ENCODE data around the gene PNPO.
"Not testable (repeated sequence)": the region's sequence is repeated elsewhere in the genome, so short reads cannot be mapped to it uniquely, and the experiment has no call there.

PNPO gene

DNA sequence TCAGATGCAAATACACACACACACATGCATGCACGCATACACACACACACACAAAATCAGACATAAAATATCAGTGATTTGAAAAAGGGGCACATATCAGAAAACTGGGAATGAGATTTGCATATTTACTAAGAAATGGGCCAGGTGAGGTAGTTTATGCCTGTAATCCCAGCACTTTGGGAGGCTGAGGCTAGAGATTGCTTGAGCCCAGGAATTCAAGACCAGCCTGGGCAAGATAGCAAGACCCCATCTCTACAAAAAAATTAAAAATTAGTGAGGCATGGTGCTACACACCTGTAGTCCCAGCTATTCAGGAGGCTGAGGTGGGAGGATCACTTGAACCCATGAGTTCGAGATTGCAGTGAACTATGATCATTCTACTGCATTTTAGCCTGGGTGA, 22.4 kb upstream of the PNPO start:
- DNase-seq: no peak

DNA sequence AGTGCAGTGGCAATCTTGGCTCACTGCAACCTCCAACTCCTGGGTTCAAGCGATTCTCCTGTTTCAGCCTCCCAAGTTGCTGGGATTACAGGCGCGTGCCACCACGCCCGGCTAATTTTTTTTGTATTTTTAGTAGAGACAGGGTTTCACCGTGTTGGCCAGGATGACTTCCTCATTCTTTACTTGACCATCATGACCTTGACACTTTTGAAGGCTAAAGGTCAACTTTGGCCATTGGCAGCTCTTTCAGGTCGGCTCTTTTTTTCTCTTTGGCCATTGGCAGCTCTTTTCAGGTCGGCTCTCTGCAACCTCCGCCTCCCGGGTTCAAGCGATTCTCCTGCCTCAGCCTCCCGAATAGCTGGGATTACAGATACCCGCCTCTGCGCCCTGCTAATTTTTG, 21.5 kb upstream of the PNPO start:
- DNase-seq: not testable (repeated sequence)

DNA sequence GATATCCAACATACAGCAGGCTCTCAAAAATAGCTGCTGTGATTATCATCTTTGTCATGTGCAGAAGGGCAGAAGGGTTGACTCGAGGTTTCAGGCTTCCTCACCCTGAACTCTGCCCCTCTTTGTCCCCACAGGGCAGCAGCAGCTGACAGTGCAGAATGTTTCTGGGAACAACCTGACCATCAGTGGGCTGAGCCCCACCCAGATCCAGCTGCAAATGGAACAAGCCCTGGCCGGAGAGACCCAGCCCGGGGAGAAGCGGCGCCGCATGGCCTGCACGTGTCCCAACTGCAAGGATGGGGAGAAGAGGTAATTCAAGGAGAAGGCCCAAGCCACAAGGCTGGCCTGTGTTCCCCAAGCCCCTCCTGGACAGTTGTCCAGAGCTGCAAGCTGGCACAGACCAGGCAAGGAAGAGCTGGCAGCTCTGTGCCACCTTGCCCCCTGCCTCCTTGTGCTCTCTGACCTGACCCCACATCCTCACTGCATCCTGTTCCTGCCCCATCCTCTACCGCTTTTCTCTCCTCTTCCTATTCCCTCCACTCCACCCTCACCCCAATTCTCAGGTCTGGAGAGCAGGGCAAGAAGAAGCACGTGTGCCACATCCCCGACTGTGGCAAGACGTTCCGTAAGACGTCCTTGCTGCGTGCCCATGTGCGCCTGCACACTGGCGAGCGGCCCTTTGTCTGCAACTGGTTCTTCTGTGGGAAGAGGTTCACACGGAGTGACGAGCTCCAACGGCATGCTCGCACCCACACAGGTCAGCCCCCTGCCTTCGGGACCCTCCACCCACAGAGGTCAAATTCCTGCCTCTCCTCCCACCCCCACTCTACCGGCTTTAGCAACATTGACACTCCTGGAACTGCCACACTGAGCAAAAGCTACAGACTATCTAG, 16.3 kb upstream of the PNPO start:
- no peak for DNase-seq

DNA sequence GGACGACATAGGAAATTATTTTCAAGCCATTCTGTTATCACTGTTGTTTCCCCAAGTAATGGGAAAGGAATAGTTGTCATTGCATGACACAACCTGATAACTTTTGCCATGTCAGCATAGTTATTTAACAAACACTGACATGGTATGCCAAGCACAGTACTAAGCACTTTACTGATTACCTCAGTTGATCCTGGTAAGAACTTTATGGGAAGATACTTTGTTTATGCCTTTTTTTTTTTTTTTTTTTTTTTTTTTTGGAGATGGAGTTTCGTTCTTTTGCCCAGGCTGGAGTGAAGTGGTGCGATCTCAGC, 15.7 kb upstream of the PNPO start:
- no peak for DNase-seq

DNA sequence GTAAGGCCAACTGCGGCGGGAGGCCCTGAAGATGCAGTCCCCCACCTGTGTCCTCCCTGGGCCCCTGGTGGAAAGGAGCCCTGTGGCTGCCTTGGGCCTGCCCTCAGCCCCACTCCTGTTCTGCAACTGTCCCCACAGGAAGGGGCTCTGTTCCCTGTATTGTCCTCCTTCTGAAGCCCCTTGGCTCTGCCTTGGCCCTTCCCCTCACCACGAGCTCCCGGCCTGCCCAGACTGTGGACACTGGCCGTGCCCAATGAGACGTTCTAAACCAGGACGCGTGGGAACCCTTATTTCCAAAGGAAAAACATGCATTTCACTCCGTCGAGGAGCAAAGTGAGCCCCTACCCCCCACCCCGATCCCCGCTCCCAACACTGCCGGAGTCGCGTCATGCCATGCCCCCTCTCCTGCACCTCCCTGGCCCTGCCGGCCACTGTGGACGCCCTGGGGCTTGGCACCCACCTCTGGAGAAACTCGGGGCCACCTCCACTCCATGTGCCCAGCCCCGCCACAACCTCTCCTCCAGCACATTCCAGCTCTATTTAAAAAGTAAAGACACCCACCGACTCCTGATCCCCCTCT, 13.5 kb upstream of the PNPO start:
- no peak for DNase-seq

DNA sequence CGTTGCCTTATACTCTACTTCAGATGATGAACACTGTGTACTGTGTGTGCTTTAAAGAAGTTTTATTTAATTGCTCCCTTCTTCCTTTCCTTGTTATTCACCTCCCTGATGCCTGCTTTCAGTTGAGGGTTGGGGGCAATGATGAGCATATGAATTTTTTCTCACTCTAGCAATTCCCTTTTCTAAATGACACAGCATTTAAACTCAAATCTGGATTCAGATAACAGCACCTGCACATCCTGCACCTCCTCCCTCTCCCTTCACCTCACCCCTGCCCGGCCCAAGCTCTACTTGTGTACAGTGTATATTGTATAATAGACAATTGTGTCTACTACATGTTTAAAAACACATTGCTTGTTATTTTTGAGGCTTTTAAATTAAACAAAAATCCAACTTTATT, 13.0 kb upstream of the PNPO start:
- DNase-seq: peak; percentile 75

DNA sequence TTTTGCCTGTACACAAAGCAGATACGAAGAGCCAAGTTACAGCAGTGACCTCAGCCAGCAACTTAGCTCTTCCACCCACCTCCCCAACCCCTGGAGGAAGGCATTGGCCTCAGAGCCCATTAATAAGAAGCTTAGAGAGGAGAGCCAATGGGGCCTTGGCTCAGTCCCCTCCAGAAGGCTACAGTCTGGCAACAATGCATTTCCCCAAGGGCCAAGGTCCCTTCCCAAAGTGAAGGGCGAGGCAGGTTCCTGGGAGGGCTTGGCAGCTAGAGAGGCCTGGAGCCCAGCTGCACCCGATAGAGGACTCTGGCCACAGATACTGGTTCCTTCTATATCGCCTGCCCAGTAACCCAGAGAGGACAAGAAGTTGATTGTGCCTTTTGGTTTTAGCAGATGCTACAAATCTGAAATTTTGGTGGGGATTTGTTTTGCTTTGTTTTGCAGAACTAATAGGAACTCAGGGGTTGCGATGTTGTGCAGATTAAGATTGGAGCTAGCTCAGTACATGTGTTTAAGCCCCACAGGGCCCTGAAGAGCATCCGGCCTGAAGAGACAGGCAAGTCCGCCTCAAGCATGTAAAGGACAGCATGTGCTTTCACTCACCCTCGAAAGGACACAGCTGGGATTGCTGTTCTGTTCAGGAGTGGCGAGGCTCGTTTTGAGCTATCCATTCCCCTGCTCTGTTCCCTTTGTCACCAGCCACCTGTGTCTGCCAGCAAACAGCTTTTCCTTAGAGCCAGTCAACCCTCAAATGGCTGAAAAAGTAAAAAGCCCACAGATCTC, 12.0 kb upstream of the PNPO start:
- no peak for DNase-seq

DNA sequence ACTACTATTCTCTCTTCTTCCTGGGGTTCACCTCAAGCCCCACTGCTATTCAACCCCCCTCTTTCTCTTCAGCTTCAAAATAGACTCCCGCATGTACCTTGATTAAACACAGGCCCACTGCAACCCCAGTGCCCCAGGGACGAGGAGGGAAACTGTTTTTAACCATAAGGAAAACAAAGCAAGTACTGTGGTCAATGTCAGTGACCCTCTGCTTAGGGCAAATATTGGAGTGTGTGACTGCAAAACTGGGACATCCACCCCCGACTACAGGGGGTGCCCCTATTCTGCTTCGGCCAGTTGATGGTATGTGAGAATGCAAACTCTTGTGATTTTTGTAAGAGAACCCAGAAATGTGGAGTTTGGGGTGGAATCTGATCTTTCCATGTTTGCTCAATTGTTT, 9.5 kb upstream of the PNPO start:
- no peak for DNase-seq

DNA sequence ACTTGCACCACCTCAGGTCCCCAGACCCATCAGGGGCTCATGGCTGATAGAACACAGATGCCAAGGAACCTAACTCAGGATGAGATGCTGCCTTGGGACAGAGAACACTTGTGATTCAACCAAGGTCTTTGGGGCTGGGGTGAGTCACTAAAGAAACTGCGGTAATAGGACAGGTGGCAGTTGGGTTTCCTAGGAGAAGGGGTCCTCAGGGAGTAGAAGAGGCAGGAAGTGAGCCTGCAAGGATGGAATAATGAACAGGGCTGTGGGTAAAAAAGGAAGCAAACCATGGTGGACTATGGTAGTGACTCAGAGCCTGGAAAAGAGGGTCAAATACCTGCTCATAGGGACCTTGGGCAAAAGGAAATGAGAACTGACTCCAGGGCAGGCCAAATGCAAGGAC, 6.5 kb upstream of the PNPO start:
- no peak for DNase-seq

DNA sequence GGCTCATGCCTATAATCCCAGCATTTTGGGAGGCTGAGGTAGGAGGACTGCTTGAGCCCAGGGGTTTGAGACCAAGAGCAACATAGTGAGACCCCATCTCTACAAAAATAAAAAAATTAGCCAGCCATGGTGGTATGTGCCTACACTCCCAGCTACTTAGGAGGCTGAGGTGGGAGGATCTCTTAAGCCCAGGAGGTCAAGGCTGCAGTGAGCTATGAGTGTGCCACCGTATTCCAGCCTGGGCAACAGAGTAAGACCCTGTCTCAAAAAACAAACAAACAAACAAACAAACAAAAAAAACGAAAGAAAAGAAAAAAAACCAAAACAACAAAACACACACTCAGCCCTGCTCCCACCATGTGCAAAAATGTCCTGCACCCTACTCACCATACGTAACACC, 5.9 kb upstream of the PNPO start:
- DNase-seq: not testable (repeated sequence)

DNA sequence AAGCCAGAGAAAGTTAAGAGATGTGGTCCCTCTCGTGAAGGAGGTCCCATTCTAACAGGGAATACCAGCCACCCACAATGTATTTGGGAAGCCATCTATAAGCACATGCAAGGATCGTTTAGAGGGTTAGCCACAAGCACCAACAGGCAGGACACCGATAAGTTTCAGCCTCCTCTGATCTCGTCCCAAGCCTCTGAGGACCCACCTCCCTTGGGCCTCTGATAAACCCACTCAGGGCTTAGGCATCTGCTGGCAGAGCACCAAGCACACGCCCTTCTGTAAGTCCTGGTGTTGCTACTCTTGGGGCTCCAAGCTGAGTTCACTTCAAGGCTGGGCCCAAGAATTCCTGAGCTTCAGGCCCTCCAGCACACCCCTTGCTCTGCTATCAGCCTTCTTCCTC, 5.4 kb upstream of the PNPO start:
- DNase-seq: peak; percentile 77

DNA sequence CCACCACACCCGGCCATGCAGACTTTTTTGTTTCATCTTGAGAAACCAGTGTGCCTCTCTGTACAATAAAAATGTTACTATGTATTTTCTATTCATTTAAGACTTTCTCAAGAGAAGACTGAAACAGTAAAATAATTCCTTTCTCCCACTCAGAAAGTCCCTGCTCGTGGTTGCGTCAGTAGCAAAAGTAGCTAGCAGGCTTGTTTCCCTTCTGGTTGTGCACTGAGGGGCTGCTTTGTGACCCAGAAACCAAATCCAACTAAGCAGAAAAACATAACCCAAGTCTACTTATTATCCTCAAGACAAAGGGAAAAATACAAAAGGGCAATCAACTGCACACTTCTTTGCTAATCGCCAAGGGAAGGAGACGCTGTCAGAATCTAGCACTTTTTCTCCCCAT, 3.4 kb upstream of the PNPO start:
- DNase-seq: no peak

DNA sequence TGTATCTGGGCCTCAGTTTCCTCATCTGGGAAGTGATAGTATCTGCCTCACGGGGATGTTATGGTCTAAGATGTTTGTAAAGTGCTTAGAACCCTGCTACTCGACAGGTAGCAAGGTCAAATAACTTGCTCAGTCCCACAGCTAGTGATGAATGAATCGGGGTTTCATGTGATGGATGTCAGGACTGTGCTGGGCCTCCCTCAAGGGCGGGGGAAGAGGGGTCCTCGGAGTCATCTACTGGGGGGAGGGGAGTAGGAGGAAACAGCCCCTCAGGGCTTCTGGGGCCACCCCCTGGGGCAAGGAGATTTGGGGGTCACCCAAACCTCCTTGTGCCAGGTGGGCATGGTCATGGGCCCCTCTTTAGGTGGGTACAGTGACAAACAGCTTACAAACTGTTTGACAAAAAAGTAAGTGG, 732 bp downstream of the PNPO start:
- DNase-seq: no peak

DNA sequence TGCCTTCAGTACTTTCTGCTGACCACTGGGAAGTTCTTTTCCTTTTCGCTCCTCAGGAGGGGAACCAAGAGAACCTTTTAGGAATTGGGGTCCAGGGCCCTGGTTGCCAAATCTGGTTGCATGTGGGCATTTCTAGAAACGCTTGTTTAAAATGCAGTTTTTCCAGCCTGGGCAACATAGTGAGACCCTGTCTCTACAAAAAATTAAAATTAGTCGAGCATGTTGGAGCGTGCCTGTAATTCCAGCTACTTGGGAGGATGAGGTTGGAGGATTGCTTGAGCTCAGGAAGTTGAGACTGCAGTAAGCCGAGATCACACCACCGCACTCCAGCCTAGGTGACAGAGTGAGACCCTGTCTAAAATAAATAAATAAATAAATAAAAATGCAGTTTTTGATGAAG, 1.2 kb downstream of the PNPO start:
- DNase-seq: no peak

DNA sequence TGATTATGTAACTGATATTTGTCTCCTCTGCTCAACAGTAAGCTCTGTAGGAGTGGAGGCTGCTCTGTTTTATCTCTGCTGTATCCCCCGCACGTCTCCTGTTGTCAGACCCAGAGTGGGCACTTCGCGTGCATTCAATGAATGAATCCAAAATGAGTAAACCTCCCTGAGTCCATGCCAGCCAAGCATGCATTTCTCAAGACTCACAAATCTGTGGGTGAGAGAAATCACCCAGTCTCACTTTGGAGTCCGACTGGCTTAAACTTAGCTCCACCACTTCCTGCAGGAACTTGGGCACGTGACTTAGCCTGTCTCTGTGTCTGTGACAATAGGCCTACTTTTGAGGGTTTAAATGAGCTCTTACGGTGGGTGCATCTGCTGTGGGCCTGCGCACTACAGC, 3.7 kb downstream of the PNPO start:
- no peak for DNase-seq

DNA sequence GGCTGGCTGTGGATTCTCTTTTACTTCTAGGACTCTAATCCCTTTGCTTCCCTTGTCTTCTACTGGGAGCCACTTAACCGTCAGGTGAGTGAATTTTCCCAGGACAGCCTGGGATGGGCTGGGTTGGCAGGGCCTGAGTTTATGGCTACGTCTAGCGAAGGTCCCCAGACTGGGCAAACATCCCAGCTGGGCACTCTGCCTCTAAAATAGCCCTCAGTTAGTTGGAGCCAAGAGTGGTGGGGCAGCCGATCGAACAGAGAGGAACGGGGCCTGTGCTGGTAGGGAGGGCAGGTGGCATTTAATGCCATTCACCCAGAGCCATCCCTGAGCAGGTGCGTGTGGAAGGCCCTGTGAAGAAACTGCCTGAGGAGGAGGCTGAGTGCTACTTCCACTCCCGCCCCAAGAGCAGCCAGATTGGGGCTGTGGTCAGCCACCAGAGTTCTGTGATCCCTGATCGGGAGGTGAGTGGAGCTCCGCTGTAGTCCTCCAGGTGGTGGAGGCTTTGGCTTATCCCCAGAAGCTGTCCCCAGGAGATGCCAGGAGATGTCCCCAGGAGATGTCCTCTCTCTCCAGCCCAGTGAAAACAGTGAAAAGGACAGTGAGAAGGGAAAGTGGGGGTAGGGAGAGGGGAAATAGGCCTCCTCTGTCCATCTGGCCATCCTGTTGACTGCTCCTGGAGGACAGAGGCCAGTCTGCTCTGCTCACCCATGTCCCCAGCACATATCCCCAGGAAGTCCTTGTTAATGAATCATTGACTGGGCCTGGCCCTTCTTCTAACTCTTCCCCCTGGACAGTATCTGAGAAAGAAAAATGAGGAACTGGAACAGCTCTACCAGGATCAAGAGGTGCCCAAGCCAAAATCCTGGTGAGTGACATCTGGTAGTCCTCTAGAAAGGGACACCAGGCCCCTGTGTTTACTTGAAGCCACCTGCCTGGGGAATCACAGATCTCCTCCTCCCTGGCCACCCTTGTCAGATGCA, 4.4 kb downstream of the PNPO start:
- DNase-seq: no peak

DNA sequence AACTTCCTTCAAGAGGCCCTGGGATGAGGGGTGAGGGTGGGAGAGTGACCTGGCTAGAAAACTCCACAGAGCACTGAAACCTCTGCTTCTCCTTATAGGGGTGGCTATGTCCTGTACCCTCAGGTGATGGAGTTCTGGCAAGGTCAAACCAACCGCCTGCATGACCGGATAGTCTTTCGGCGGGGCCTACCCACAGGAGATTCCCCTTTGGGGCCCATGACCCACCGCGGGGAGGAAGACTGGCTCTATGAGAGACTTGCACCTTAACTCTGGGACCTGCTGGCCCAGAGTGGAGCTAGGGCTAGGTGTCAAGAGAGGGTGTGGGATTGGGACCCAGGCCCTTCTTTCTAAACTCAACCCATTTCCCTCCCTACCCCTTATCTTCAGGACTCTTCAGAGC, 5.1 kb downstream of the PNPO start:
- DNase-seq: no peak

DNA sequence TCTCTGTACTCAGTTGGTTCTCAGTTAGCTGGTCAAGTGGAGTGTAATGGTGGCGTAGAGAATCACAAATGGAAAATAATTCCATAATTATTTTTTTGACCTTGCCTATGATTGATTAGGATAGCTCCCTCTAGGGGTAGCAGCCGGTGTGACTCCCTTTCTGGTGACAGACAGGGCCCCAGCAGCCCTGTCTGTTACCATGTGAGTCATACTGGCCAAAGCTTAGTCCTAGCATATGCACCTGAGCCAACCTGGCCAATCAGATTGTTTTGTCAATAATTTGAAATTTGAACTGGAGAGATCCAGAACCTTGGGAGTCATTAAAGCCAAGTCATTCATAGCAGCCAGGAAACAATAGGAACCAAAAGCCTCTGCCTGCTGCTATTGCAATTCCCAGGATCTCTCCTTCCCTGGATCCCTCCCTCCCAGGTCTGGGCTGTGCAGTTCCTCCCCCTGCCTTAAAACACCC, 5.6 kb downstream of the PNPO start:
- peak; percentile 88 for DNase-seq

DNA sequence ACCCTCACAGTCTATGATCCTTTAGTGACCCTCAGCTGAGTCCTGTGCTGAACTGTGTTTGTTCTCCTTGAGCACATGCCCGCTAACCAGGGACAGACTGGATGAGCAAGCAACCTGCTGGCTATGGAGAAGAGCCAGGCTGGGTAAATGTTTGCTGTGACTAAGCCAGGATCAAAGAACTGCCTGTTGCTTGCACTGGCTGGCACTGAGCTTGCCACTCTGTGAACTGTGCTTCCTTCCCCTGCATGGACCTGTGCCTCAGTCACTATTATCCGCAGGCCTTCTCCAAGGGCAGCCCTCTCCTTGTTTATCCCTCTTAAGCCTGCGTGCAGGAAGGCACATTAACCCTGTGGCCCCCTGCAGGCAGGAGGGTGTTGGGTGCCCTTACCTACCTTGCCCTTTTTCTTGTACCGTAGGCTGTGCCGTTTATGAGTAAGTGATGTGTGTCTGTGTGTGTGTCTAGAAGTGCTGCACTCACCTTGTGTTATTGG, 7.4 kb downstream of the PNPO start:
- DNase-seq: no peak

DNA sequence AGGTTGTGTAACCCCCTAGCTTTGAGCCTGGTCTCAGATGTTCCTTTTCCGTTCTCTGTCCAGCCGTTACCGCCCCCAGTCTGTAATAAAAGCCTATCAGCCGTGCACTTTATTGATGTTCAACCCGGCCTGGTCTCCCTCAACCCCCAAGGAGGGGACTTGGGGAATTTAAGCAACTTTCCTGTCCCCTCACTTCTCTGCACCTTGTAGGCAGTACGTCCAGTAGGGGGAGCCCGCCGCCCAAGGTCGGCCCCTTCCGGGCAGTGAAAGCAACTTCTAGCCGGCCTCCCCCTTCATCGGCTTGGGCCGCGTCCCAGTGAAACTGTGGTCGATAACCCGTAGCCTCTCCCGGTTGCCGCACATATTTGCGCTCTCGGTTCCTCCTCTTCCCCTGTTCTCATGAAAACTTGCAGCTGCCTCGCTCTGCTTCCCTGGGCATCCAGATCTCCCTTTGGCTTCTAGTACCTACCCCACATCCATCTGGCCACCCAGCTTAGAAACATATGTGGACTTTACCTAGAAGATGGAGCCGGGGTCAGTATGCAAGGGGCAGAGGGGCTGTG, 7.9 kb downstream of the PNPO start:
- DNase-seq: peak; percentile 91

DNA sequence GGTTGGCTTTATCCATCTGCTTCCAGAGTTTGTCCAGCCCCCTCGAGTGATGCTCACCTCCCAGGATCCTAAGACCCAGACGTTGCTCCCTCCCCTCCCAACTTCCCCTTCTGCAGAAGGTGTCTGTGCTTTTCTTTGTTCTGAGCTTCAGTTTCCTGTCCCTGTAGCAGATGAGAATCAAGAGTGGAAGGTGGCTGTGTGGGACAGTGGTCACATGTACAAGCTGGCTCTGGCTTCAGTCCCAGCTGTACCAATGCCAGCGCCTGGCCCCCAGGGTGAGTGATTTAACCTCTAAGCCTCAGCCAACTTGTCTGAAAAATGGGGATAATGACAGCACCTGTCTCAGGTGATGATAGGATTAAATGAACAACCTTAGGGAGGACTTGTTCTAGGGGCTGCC, 8.6 kb downstream of the PNPO start:
- no peak for DNase-seq

DNA sequence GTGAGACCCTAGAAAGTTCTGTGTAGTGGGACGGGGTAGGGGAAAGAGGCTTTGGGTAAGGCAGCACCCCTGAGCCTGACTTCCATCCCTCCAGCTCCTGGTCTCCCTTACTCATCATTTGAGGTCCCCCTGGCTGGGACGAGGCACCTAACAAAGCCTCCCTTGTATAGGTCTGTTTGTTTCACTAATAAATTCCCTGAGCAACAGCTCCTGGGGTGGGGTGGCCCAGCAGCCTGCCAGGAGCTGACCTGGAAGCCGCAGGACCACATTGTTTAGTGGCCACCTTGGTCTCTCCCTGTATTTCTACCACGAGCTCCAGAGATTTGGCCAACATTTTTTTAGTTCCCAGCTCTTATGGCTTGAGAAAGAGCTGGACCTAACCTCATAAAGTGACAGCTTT, 9.1 kb downstream of the PNPO start:
- no peak for DNase-seq

All from OCI-M1 (cell line).